B cell (primary cell): ENCODE measurements around the gene VAV2. TPM values are rescaled to one million over a fixed set of nuclear protein-coding genes. Genes with fewer than 3 reads are reported as not detected.

Experiments
- ATAC-seq: fragments of 200-7000 bp; cut with Tn5 transposase; one replicate; pipeline ENCODE4 v1.10.0; 2021; ENCODE audit warnings: low read depth, mild to moderate bottlenecking, moderate number of reproducible peaks, moderate library complexity
- CTCF ChIA-PET: fragments of 350-600 bp; sonication (Branson Sonifier 250); formaldehyde crosslinking; loops from one replicate; lab custom pipeline; 2021; ENCODE audit warnings: antibody characterized with exemption, inconsistent platforms; lab: Charles Lee
- POLR2A ChIA-PET: fragments of 350-600 bp; sonication (Branson Sonifier 250); formaldehyde crosslinking; loops from one replicate; lab custom pipeline; 2021; ENCODE audit warnings: antibody characterized with exemption; lab: Charles Lee
- DNase-seq: peaks from one replicate; pipeline ENCODE4 v3.0.0; 2013
- H2AFZ ChIP-seq: 2 replicates; pipeline ENCODE4 v1.6.1; 2012; ENCODE audit warnings: mild to moderate bottlenecking, low read depth, low read length; ENCODE audit not compliant: insufficient read depth, poor library complexity, severe bottlenecking
- H3K27ac ChIP-seq, 2 donors: 1 replicate in 1 of 2; 2 replicates in 1 of 2; pipeline ENCODE4 v1.5.1; 2012 to 2013; ENCODE audit warnings: low read length in 2 of 2, mild to moderate bottlenecking in 2 of 2, moderate library complexity in 1 of 2
- H3K27me3 ChIP-seq, 4 experiments: fragments of 200-600 bp in 1 of 4; sonication (generic) in 1 of 4; replicated peaks in 1 of 4; 1 replicate in 2 of 4; 2 replicates in 2 of 4; pipeline versions ENCODE4 v1.6.1 to v1.7.0; 2013 to 2016; ENCODE audit warnings: low read length in 3 of 4, mild to moderate bottlenecking in 2 of 4, mixed read lengths in 1 of 4, moderate library complexity in 1 of 4; ENCODE audit not compliant: insufficient read depth in 4 of 4, control insufficient read depth in 3 of 4; ENCODE audit errors: control extremely low read depth in 1 of 4
- H3K36me3 ChIP-seq, 2 experiments: replicated peaks in 1 of 2; 1 replicate in 1 of 2; 2 replicates in 1 of 2; pipeline versions ENCODE4 v1.6.1 to v1.7.1; 2013; ENCODE audit warnings: low read length in 1 of 2; ENCODE audit not compliant: insufficient read depth in 2 of 2, control insufficient read depth in 1 of 2; ENCODE audit errors: control extremely low read depth in 1 of 2, extremely low read depth in 1 of 2
- H3K4me1 ChIP-seq, 2 donors: fragments of 200-600 bp in 1 of 2; sonication (generic) in 1 of 2; 1 replicate in 1 of 2; 2 replicates in 1 of 2; pipeline versions ENCODE4 v1.5.1 to v1.6.1; 2013 to 2017; ENCODE audit warnings: low read length in 2 of 2; ENCODE audit not compliant: control insufficient read depth in 2 of 2, insufficient read depth in 2 of 2
- H3K4me2 ChIP-seq: replicated peaks from 2 replicates; pipeline ENCODE3; 2012; ENCODE audit warnings: mild to moderate bottlenecking, low read depth, low read length; ENCODE audit not compliant: poor library complexity, severe bottlenecking
- H3K4me3 ChIP-seq, 5 experiments: fragments of 200-600 bp in 1 of 5; sonication (generic) in 1 of 5; 1 replicate in 3 of 5; 2 replicates in 2 of 5; pipeline versions ENCODE4 v1.5.1 to v1.7.0; 2011 to 2016; ENCODE audit warnings: low read length in 4 of 5, mild to moderate bottlenecking in 4 of 5, low read depth in 2 of 5, control low read depth in 1 of 5, moderate library complexity in 1 of 5; ENCODE audit not compliant: insufficient read depth in 1 of 5; ENCODE audit errors: control extremely low read depth in 1 of 5, extremely low read depth in 1 of 5
- H3K79me2 ChIP-seq: fragments of 200-600 bp; sonication (generic); one replicate; pipeline ENCODE4 v1.6.0; 2016; ENCODE audit warnings: low read length; ENCODE audit not compliant: control insufficient read depth, insufficient read depth
- H3K9ac ChIP-seq: fragments of 200-600 bp; sonication (generic); 2 replicates; pipeline ENCODE4 v1.6.1; 2017; ENCODE audit warnings: mild to moderate bottlenecking, low read length, moderate library complexity
- H3K9me3 ChIP-seq, 3 donors: one replicate each; pipeline versions ENCODE4 v1.6.1 to v1.7.1; 2013; ENCODE audit warnings: low read length in 2 of 3; ENCODE audit not compliant: control insufficient read depth in 2 of 3, insufficient read depth in 1 of 3; ENCODE audit errors: control extremely low read depth in 1 of 3
- H4K20me1 ChIP-seq: 2 replicates; pipeline ENCODE4 v1.6.0; 2012; ENCODE audit warnings: mild to moderate bottlenecking, low read length; ENCODE audit not compliant: insufficient read depth, control insufficient read depth, poor library complexity, severe bottlenecking
- H3K27ac Mint-ChIP-seq: one replicate; pipeline ENCODE4 v1.8.0; 2021; ENCODE audit warnings: mixed read lengths
- H3K27me3 Mint-ChIP-seq: one replicate; pipeline ENCODE4 v1.8.0; 2021; ENCODE audit warnings: mixed read lengths
- H3K4me1 Mint-ChIP-seq: one replicate; pipeline ENCODE4 v1.8.0; 2021; ENCODE audit warnings: mixed read lengths
- H3K4me3 Mint-ChIP-seq: one replicate; pipeline ENCODE4 v1.8.0; 2021; ENCODE audit warnings: mixed read lengths
- H3K9me3 Mint-ChIP-seq: one replicate; pipeline ENCODE4 v1.8.0; 2022; ENCODE audit warnings: mixed read lengths; ENCODE audit not compliant: insufficient read depth
- WGBS: methylation state at CpG from one replicate; pipeline ENCODE4 v1.1.5; 2013; ENCODE audit warnings: missing lambda C conversion rate; ENCODE audit not compliant: insufficient coverage; 5-methylcytosine and 5-hydroxymethylcytosine counted together
- intact Hi-C: fragments of 100-400 bp; cut with micrococcal nuclease; formaldehyde crosslinking; loops from one replicate; pipeline ENCODE4 v1.10.0; 2022
- polyA plus RNA-seq: library from polyadenylated mRNA; depleted of rRNA; stranded (reverse); fragments of >200 nt; gene quantifications from 2 replicates; pipeline ENCODE4 v1.2.3, GENCODE V29; 2012
- total RNA-seq, 2 donors: library from RNA; stranded (reverse); fragments of 120-200 nt in 1 of 2; gene quantifications; 1 replicate in 1 of 2; 2 replicates in 1 of 2; pipeline versions ENCODE4 v1.2.3 to v1.2.4, GENCODE V29; 2013 to 2022
- TF ChIP-seq, protein P1 (sequence below): fragments of 200-600 bp; IDR thresholded peaks from one replicate; pipeline ENCODE4 v1.8.0; 2022; ENCODE audit warnings: antibody characterized with exemption, mild to moderate bottlenecking

VAV2 gene
- total and polyA plus RNA-seq, 2 donors (not counting 1 experiment from before 2014, with no cell fraction given): 34.4 to 128 TPM

DNA sequence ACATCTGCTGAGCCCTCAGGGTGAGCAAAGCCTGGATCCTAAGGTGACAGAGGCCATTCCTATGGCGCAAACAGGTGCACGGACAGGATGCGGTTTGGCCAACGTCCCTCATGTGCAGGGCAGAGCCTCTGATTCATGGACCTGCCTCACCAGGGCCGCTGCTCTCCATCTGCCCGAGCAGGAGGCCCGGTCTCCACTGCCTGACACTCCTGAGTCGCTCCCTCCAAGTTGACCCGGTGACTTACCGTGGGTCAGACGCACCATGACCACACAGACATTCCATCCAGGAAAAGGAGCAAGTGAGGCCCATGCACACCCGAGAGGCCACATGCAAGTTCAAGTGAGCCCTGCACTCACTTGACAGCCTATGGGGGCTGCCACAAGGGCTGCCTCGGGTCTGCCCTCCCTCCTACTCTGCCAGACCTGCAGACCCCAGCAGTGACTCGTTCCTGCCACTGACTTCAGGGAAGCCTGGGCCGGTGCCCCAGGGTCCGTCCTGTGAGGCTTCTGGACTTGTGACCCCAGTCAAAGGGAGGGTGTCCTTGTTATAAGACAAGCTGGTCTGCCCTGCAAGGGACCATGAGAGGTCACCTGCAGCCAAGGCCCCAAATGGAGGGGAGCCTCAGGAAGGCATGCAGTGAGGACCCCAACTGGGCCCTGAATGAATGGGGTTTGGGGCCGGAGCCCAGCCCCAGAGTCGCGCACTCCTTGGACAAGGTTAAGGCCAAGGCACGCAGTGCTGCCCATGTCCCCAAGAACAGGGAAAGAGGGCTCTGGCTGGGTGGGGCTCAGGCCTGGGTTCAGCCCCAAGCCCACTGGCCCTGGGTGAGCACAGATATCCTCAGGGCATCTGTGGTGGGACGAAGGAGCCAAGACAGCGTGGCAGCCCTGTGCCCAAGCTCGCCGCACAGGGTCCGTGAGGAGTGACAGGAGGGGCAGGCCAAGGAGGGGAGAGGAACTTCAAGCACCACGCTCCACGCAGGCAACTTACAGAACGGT lies 43.2 kb upstream of the VAV2 start:
- 99% methylated on average over 27 of the region's 28 CpGs for WGBS

More for the DNA sequence above, 43.2 kb upstream of the VAV2 start:
- TF ChIP-seq, protein P1, sequence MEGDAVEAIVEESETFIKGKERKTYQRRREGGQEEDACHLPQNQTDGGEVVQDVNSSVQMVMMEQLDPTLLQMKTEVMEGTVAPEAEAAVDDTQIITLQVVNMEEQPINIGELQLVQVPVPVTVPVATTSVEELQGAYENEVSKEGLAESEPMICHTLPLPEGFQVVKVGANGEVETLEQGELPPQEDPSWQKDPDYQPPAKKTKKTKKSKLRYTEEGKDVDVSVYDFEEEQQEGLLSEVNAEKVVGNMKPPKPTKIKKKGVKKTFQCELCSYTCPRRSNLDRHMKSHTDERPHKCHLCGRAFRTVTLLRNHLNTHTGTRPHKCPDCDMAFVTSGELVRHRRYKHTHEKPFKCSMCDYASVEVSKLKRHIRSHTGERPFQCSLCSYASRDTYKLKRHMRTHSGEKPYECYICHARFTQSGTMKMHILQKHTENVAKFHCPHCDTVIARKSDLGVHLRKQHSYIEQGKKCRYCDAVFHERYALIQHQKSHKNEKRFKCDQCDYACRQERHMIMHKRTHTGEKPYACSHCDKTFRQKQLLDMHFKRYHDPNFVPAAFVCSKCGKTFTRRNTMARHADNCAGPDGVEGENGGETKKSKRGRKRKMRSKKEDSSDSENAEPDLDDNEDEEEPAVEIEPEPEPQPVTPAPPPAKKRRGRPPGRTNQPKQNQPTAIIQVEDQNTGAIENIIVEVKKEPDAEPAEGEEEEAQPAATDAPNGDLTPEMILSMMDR: no peak
- H3K4me3 ChIP-seq: no peak overlapping the region
- H3K36me3 ChIP-seq: peaks cover 0 to 76% of the 10 kb centered on the region in 2 experiments
- no peak overlapping the region for H3K27ac ChIP-seq
- H3K9me3 Mint-ChIP-seq: no peaks in the 10 kb centered on the region
- ATAC-seq: no peak
- H3K4me1 ChIP-seq: no peaks in the 10 kb centered on the region
- H3K9ac ChIP-seq: no peak overlapping the region
- CTCF ChIA-PET: interaction anchor here (0.6 kb wide), 1 partner anchor 638 kb away, joined by 3 read pairs; no protein-coding TSS in a partner anchor
- H4K20me1 ChIP-seq: no peaks in the 10 kb centered on the region
- H3K27me3 Mint-ChIP-seq: no peaks in the 10 kb centered on the region
- no peak overlapping the region for H3K4me2 ChIP-seq
- no peak overlapping the region for H2AFZ ChIP-seq
- POLR2A ChIA-PET: no interaction called here
- H3K27ac Mint-ChIP-seq: no peak overlapping the region
- intact Hi-C loops: no loop called here
- no peaks in the 10 kb centered on the region for H3K4me1 Mint-ChIP-seq
- H3K9me3 ChIP-seq: peaks cover 1 to 27% (median 10%) of the 10 kb centered on the region in 3 donors
- no peaks in the 10 kb centered on the region for H3K27me3 ChIP-seq
- no peak overlapping the region for H3K4me3 Mint-ChIP-seq
- DNase-seq: no peak
- no peaks in the 10 kb centered on the region for H3K79me2 ChIP-seq
